CMK (cell line): ENCODE measurements around the gene LRMDA.

Experiments
- DNase-seq: peaks from one replicate; pipeline ENCODE4 v3.0.0-alpha.2; 2010; ENCODE audit warnings: low read depth

The LRMDA gene

DNA sequence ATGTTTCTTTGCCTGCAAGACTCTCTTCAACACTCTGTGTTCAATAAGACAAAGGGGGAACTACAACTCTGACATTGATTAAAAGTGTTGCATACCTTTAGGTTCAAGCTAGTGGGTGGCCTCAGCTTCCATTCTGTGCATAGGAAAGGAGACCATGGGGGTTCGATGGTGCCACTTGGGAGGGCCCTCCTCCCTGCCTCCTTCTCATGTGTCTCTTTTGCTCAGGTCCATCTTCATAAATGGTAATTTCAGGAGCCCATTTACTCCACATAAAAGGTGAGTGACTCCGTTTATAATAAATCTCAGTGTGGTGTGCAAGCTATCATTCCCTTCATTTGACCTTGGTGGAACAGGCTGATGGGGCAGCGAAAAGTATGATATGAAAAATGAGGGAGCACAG lies 285.1 kb downstream of the LRMDA start:
- DNase-seq = no peak

DNA sequence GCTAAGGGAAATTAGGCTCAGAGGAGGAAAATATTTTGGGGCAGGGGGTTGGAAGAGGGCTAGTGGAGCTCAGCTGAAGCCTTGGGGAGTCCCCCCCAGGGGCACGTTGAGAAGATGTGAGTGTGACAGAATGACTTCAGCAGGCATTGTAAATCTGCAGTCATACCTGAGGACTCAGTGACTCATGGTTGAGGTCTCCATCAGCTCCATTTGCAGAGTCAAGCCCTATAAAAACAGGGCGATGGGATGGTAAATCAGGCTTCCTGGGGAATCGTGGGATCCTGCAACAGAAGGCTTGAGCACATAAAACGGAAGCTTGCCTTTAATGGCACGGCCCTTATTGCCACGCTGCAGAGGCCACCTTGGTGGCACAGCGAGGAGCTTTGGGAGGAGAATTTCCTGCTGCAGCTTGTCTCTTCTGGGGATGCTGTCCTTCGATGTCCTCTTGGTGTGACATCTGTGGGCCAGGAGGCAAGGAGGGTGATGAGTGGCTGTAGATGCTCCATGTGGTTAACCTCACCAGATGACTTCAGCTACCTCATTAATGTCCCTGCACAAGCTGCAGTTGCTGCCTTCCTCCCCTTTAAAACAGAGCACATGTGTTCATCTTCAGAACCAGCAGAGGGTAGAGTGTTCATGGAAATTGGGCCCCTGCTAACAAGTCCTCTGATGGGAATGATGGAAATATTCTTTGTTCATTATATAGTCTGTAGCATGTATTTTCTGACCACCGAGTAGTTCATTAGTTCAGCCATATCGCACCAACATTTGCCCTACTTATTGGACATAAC lies 285.9 kb downstream of the LRMDA start:
- DNase-seq = no peak

DNA sequence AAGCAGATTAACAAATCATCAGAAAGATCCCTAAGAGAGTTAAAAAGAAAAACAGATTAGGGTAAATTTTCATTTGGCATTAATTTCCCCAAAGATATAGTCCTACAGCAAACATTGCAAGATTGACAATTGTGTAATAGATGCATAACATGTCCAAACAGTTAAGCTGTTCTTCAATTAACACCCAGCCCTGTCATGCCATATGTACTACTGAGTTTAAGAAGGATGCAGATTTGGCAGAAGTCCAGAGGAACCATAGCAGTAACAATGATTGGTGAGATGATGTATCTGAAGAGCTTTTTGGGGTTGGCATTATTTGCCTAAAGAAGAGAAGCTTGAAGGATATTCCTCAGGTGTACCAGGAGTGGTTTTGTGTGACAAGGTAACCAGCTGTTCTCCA lies 287.6 kb downstream of the LRMDA start:
- no peak for DNase-seq

DNA sequence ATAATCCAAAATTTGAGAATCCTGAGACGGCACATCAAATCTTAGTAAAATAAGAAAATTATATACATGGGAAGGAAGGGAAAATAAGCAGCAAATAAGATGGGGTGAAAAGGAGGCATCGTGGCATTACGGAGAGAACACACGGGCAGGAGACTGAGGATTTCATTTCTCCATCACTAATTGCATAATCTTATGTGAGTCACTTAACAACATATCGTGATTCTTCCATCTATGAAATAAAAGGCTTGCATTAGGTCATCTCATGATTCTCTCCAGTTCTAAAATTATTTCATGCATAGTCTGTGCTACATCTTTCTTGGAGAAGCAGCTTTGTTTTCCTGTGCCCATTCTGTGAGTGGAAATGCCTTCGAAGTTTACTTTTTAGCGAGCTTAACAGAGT lies 288.7 kb downstream of the LRMDA start:
- DNase-seq = no peak

DNA sequence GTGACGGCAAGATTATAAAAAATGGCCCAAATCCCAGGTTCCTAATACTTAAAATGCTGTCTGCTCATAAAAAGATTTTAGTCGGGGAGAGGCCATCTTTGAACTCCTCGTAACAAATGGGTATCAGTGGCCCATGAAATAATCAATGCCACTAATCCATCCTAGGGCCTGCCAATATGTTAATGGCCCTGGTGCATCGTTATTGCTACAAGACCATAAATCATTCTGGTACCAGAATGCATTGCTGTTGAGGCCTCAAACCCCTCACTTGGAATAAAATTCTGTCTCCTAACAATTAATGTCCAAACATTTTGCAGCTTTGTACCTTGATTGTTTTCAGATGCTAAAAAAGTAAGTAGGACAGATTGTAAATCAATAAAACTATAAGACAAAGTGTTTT lies 290.6 kb downstream of the LRMDA start:
- DNase-seq = no peak

DNA sequence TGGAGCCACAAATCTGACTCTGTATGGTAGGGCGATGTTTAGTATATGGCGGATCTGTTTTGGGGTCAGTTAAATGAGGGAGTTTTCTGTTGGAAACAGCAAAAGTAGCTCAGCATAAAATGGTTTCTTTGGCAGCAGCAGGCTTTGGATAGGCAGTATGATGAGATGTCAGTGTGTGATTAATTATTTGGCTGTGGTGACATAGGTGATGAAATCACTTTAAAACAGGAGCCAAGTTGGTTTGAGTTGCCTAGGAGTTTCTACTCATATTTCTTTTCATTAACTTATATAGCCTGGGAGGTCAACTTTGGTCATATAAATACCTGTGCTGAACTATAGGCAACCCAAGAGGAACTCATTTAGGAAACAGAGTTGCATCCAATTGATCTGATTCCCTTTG lies 291.2 kb downstream of the LRMDA start:
- DNase-seq = no peak

DNA sequence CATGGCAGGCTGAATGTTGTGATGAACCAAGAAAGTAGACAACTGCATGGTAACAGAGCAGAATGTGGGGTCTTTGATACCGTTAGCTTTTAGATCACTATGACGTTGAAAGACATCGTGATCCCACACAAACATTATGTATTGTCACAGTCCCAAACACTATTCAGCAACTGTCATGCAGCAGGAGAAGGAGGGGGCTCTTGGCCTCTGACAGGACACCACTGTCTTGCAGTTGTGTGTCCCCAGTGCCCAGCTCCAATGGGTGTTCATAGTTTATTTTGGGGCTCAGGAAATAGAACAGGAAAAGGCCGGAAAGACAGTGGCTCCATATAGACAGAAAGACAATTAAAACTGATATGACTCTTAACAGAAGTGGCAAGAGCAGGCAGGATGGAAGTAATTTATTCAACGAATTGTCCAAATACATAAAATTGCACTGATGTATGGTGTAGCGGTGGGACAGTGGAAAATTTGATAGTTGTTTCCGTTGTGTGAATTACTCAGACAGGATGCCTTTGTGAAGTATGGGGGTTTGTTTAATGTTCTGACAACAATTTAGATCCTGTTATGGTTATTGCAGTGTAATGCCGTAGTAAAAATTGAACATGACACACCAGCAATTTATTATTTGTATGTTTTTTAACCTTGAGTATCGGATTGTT lies 292.0 kb downstream of the LRMDA start:
- no peak for DNase-seq

DNA sequence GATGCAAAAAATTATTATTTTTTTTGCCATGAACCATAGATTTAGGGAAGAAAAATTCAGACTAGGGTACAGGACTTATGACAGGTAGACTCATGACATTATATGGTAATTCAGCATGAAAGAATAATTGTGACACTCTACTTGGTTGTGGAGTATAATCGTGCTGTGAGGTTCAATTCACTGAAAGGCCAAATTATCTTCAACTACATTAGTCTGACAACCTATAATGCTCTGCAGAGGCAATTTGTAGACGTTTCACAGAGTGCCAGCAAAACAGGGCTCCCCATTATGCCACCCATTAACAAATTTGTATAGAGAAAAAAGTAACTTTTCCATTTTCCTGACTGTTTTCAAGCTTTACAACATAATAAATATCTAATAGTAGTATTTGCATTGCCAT lies 292.6 kb downstream of the LRMDA start:
- no peak for DNase-seq

DNA sequence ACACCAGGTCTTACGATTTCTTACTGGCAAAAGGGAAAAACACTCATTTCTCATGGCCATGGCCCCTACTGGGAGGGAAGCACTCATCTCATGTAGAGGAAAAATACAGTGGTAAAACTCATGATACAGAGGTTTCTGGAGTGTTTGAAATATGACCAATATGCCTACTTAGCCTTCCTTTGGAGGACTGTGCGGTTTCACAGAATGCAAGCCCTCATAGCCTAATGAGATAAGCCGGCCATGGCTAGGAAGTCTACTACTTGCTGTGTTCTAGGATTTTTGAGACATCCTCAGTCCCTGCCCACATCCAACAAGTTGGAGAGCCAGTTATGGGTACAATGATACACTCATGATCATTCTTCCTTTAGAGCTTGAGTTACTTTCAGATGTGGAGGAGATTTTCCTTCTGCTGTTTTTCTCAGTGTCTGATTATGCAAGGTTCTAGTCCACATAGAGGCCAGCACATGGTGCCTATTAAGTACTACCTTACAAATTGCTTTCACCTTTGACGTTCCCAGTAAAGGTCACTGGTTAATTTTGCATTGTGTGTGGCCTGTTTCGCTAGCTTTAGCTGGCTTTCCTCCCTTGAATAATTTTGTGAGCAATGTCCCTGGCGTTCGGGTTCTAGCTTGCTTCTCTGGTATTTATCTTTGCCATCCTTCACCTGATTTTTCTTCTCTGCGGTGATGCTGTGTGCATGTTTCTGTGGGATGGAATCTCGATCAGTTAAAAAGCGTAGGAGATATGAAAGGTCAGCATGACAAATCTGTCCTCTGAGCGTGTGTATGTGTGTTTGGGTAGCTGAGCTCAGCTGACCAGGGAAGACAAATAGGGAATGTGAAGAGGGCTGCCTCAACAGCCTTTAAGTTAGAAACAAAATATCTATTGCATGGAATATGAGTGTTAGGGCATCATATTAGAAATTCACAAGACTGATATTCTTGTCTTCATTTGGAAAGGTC lies 295.4 kb downstream of the LRMDA start:
- no peak for DNase-seq

DNA sequence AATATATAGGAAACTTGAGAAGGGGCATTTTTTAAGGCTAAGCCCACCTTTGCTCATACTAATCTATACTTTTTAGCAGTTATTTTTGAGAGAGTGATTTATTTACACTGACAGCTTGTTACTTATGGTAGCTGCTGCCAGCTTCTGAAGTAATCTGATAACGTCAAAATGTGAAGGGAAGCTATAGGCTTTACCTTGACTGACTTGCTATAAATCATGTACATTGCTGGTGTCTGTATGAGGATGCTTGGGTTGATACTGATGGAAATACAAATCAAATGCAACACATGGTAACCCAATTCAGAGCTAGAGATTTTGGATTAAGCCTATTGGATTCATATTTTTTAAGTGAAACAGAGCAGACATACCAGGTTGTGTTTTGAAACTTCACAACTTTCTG lies 299.4 kb downstream of the LRMDA start:
- no peak for DNase-seq

DNA sequence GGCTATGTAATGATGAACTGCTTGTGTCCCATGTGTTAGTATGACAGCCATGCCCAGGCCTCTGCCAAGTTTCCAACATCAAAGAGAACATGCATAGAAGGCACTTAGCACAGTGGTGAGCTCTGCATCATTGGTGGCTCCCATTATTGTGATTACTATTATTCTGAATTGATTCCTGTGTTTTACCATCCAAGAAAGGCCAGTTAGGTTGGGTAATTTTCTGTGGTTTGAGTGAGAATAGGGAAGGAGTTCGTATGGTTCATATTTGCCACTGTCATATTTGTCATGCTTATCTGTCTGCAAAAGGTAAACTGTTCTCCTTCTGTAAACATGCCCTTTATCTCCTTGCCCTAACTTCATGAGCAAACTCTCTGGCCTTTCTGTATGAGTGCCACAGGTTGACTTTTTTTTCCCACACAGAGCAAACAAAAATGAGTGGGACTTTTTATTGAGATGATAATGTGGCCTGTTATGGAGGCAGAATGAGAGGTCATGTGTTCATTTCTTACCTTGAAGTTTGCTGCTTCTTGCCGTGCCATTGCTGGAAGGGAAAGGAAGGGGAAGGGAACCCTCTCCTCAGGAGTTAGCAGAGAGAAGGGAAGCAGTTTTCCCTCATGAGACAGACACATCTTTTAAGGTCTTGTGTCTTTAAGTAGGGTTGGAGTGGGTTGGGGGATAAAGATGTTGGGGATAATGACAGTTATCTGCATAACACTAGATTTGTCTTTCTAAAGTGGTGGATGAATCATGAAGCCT lies 301.9 kb downstream of the LRMDA start:
- no peak for DNase-seq

DNA sequence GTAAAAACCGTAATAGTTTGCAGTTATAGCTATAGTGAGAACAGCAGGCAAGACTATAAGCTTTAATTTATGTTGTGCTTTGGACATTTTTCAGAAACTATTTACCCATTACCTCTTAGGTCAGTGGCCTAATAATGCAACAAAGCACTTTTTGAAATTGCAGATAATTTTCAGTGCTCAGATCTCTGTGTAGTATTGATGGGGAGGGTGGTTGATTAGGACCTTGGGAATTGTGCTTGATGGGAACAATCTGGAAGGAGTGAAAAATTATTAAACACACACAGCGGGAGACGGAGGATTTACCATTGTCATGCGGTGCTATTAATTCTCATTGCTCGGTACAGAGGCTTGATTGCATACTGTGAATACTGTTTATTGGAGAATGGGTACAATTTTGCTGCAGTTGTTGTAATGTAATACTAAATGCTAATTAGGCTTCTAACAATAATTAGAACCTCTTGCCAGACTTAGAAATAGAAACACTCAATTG lies 304.8 kb downstream of the LRMDA start:
- DNase-seq = no peak

DNA sequence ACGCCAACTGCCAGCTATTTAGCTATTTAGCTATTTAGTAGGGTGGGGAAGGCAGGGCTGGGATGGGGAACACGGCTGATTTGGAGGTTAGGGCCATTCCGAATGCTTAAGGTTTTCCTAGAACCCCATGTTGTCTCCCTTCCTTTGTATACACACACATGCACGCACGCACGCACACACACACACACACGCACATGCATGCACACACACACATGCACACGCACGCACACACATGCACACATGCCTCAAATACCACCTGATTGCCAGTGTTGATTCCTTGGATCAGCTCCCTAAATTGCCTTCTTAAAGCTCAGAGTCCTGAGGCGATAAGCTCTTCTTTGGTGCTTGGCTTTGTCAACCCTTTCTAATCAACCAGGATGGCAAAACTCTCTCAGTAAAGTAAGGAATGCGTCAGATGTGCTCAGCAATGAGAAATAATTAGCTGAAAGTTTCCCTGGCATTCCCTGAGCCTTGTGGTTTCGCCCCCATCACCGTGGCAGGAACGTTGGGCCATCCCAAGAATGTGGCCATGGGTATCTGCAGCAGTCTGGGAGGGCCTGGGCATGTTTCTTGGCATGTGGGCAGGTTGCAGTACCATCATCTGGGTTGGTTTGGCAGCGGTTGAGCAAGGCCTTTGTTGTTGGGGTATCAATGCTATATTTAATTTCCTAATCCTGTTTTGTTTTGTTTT lies 305.6 kb downstream of the LRMDA start:
- no peak for DNase-seq

DNA sequence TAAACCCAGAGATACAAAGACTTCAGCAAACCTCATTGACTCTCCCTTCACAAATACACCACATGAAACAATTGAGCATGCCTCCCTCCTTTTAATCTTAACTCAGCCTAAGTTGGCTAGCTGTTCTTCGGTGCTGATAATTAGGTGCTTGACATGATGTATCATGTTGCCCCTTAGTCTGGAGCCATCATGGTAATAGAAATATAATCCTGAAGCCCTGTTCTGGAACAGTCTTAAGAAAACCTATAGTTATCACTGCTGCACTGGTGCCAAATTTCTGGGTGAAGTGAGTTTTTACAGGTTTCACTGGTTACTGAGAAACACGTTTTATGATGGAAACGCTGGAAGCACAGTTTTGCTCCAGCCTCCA lies 306.1 kb downstream of the LRMDA start:
- DNase-seq = no peak

DNA sequence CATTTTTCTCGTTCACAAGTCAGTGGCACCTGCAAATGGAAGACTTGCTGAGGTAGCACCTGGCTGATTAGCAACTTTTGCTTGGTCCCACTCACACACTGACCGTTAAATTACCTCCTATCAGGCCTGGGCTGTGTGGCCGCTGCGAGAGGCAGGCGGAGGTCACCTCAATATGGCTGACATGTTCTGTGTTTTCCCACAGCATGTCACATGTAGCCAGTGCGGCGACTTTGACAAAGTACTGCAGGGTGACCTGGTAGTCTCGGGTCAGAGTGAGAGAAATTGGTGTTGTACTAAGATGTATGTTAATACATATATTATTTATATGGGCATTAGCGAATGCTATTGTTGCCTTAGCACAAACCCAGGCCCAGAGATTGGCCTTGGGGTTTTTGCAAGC lies 307.5 kb downstream of the LRMDA start:
- DNase-seq = no peak

DNA sequence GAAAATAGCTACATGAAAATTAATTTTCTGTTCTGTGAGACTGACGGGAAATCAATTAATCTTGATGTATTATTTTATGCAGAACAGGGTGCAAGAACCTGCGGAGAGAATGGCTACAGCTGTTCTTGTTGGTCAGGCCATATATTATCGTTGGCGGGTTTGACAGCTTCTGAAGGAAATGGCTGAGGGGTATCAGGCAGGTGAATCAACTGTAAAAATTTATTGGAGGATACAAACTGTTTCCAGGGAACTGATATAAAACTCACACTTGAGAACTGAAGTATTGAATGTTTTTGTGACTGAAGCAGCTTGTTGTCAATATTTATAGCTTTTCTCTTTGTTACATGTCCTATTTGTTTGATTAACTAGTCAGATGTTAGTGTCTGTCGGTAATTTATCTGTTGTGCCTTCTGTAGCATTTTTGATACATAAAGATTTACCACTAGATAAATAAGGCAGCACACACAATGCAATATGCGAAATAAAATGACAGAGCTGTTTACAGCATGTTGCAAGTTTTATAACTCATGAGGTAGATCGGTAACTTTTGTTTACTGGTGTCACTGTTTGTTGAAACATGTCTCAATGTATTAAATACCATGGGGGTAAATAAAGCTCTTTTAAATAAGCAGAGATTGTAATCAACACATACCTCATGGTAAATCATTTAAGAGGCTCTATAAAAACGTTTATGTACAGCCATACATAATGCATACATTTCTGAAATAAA lies 308.2 kb downstream of the LRMDA start:
- DNase-seq = no peak

DNA sequence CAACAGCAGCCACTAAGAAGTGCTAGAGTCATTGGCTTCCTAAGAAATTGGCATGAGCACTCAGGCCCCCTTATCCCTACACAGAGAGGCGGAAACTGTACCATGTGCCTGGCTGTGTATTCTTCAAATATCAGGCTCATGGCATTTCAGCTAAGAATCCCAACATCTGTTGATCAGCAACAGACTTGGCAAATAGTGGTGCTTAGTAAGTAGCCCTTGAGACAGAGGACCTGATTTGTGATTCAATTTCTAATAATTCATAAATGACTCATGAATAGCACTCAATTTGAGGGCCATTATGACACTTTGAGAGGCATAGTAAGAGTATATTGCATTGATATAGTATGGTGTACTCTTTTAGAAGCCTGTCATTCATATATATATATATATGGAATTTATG lies 309.1 kb downstream of the LRMDA start:
- no peak for DNase-seq

DNA sequence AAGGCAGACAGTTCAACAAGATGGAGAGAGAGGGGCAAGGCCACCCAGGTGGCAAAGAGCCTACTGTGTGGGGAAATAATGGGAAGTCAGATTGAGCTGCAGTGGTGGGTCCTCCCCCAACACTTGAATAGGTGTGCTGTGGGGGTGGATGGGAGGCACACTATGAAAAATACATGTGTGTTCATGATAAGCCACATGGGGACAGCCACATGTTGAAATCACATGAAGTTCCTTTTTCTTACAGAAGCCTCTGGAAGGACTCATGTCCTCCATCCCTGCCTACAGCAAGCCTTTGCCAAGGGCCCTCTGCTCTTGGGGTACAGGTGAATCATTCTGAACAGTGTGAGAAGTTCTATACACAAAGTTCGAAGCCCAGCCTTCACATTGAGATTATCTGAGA lies 310.9 kb downstream of the LRMDA start:
- no peak for DNase-seq

DNA sequence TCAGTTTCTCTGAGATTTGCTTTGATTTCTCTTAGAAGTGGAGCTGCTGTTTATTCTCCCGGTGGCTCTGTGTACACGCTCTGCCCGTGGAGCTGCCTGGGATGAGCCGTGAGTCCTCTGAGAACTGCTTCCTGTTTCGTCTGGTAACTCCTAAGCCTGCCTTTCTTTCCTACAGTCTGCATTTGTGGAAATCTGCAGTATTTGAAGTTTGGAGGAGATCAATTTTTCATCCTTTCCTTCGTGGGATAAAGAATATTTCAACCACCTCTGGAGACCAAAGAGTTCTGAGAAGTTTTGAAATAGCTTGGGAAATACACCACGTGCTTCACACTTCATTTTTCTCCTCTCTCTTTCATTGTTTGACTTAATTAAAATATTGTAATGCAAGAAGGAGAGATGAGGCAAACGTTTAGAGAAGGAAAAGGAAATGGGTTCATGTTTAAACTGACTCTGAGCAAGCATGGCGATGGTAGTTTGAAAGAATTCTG lies 311.9 kb downstream of the LRMDA start:
- DNase-seq = no peak

DNA sequence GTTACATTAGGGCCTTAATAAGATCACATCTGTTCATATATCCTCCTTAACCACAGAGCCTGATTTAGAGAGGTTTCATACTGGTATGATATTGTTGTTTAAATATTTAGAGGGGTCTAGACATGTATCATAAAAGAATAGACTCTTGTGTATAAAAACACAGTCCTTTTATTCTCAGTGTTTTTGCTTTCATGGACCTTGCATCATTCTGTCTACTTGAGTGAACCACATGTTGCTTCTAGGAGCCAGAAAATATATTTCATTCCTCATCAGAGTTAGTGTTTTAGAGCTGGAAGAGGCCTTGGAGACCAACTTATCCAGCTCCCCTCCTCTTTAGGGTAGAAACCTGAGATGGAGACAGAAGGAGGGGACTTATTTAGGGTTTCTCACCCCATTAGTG lies 312.8 kb downstream of the LRMDA start:
- no peak for DNase-seq
